Breast epithelium (tissue), 3 donors: ENCODE results near the gene TMEM151B.

ENCODE experiments used
- CTCF ChIP-seq, 3 donors: fragments of 450-650 bp; IDR thresholded peaks; one replicate each; pipeline ENCODE4 v1.5.1; 2016 to 2017; ENCODE audit warnings: antibody characterized with exemption in 3 of 3, mild to moderate bottlenecking in 3 of 3, moderate library complexity in 3 of 3
- POLR2A ChIP-seq: fragments of 450-650 bp; IDR thresholded peaks from one replicate; pipeline ENCODE4 v1.6.1; 2016; ENCODE audit warnings: antibody characterized with exemption, mild to moderate bottlenecking, moderate library complexity
- POLR2AphosphoS5 ChIP-seq, 3 donors: sonication (generic); formaldehyde crosslinking; IDR thresholded peaks; one replicate each; pipeline ENCODE4 v1.6.1; 2017; ENCODE audit warnings: antibody characterized with exemption in 3 of 3

- TF ChIP-seq CTCF (IDR thresholded peaks at IDR 0.05), result peak in 1 of 3 donors; percentile 19
- no peak for TF ChIP-seq POLR2A
- TF ChIP-seq POLR2AphosphoS5 (IDR thresholded peaks at IDR 0.05), result peak in 1 of 3 donors; percentile 26
These were observed 5.1 kb upstream of the TMEM151B start, which contains the start of gene NFKBIE for GRCh38 chr6:44265007-44265721.
